DND-41 (cell line): ENCODE data around the gene GPATCH4.

ENCODE experiments used
- ATAC-seq: fragments of 200-7000 bp; cut with Tn5 transposase; 3 replicates; pipeline ENCODE4 v1.9.1; 2021; ENCODE audit warnings: low read depth; ENCODE audit not compliant: insufficient read depth
- DNase-seq: peaks from one replicate; pipeline ENCODE4 v3.0.0-alpha.2; 2020
- H2AFZ ChIP-seq: 2 replicates; pipeline ENCODE4 v1.6.0; 2012; ENCODE audit warnings: low read depth, low read length
- H3K27ac ChIP-seq: 2 replicates; pipeline ENCODE4 v1.5.1; 2012; ENCODE audit warnings: low read length, inconsistent platforms
- H3K27me3 ChIP-seq: fragments of 200-600 bp; sonication (generic); 2 replicates; pipeline ENCODE4 v1.6.0; 2012; ENCODE audit warnings: low read length, mild to moderate bottlenecking, inconsistent platforms; ENCODE audit not compliant: insufficient read depth, poor library complexity
- H3K36me3 ChIP-seq: 2 replicates; pipeline ENCODE4 v1.5.1; 2012; ENCODE audit warnings: low read length, inconsistent platforms; ENCODE audit not compliant: insufficient read depth
- H3K4me1 ChIP-seq: 2 replicates; pipeline ENCODE4 v1.5.1; 2012; ENCODE audit warnings: mild to moderate bottlenecking, low read length; ENCODE audit not compliant: insufficient read depth
- H3K4me2 ChIP-seq: 2 replicates; pipeline ENCODE4 v1.6.0; 2012; ENCODE audit warnings: mild to moderate bottlenecking, moderate library complexity, low read length, inconsistent platforms; ENCODE audit not compliant: insufficient read depth
- H3K4me3 ChIP-seq, 2 experiments: fragments of 200-600 bp in 1 of 2; shearing (Covaris generic) in 1 of 2; 2 replicates each; pipeline ENCODE4 v1.5.1; 2012 to 2016; ENCODE audit warnings: inconsistent platforms in 2 of 2, low read length in 2 of 2, mild to moderate bottlenecking in 2 of 2, low read depth in 1 of 2, moderate library complexity in 1 of 2
- H3K79me2 ChIP-seq: 2 replicates; pipeline ENCODE4 v1.6.0; 2012; ENCODE audit warnings: low read length, inconsistent platforms; ENCODE audit not compliant: insufficient read depth
- H3K9ac ChIP-seq: 2 replicates; pipeline ENCODE4 v1.6.0; 2012; ENCODE audit warnings: low read depth, mild to moderate bottlenecking, inconsistent platforms, low read length, moderate library complexity
- H3K9me3 ChIP-seq: 2 replicates; pipeline ENCODE4 v1.5.1; 2012; ENCODE audit warnings: low read length, moderate library complexity, mild to moderate bottlenecking, inconsistent platforms; ENCODE audit not compliant: insufficient read depth, severe bottlenecking
- H4K20me1 ChIP-seq: 2 replicates; pipeline ENCODE4 v1.6.0; 2012; ENCODE audit warnings: low read length; ENCODE audit not compliant: insufficient read depth
- EZH2 ChIP-seq: IDR thresholded peaks from 3 replicates; pipeline ENCODE4 v1.6.1; 2012; ENCODE audit warnings: borderline replicate concordance, low read depth, mild to moderate bottlenecking, moderate library complexity, low read length, inconsistent platforms; ENCODE audit not compliant: severe bottlenecking
- TF ChIP-seq, protein P1 (sequence below): IDR thresholded peaks from 2 replicates; pipeline ENCODE4 v1.5.1; 2012; ENCODE audit warnings: borderline replicate concordance, low read length, moderate library complexity, mild to moderate bottlenecking; ENCODE audit not compliant: poor library complexity, severe bottlenecking; ENCODE audit errors: extremely low read depth

GPATCH4 gene

DNA sequence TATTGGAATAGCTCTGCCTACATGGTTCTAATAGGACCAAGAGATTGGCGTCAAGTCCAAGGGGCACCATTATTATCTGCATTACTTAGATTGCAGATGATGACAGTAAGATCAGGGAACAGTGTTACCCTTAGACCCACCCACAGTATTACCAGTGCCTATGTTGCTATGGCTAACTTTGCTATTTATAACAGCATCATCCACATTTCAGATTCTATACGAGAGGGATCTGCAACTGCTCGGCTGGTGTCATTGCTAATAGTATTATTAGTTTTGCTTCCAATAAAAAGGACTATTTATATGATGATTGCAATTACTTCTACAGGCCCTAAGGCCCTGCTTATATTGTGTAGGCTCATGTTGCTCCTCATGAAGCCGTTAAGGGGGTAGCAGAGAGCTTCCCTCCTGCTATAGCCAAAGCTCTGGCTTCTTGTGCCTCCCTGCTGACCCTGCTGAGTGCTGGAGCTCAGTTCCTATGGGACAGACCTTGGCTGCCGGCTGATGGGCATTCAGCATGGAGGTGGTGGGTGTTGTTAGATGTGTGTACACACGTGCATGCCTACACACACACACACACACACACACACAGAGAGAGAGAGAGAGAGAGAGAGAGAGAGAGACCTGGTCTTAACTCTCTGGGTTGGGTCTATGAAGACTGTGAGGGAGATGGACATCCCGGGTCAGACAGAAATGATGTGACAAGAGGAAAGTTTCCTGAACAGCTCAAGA is 41.9 kb upstream of the GPATCH4 start:
- peaks cover 12% of the 10 kb centered on the region for H3K4me1 ChIP-seq
- no peaks in the 10 kb centered on the region; the same call in none of the 2 replicates for H4K20me1 ChIP-seq
- peaks cover 9% of the 10 kb centered on the region for H3K27me3 ChIP-seq
- H3K9ac ChIP-seq = no peak overlapping the region
- no peak overlapping the region for H3K27ac ChIP-seq
- no peaks in the 10 kb centered on the region for H3K36me3 ChIP-seq
- DNase-seq (no peak), ATAC-seq (peak; percentile 34)
- no peak overlapping the region for H3K4me2 ChIP-seq
- peak overlapping the region; percentile 18; the same call in 1 of the 2 replicates for H2AFZ ChIP-seq
- TF ChIP-seq EZH2 = no peak
- TF ChIP-seq, protein P1, sequence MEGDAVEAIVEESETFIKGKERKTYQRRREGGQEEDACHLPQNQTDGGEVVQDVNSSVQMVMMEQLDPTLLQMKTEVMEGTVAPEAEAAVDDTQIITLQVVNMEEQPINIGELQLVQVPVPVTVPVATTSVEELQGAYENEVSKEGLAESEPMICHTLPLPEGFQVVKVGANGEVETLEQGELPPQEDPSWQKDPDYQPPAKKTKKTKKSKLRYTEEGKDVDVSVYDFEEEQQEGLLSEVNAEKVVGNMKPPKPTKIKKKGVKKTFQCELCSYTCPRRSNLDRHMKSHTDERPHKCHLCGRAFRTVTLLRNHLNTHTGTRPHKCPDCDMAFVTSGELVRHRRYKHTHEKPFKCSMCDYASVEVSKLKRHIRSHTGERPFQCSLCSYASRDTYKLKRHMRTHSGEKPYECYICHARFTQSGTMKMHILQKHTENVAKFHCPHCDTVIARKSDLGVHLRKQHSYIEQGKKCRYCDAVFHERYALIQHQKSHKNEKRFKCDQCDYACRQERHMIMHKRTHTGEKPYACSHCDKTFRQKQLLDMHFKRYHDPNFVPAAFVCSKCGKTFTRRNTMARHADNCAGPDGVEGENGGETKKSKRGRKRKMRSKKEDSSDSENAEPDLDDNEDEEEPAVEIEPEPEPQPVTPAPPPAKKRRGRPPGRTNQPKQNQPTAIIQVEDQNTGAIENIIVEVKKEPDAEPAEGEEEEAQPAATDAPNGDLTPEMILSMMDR = no peak
- no peaks in the 10 kb centered on the region for H3K79me2 ChIP-seq
- H3K4me3 ChIP-seq = no peak overlapping the region
- no peaks in the 10 kb centered on the region for H3K9me3 ChIP-seq

DNA sequence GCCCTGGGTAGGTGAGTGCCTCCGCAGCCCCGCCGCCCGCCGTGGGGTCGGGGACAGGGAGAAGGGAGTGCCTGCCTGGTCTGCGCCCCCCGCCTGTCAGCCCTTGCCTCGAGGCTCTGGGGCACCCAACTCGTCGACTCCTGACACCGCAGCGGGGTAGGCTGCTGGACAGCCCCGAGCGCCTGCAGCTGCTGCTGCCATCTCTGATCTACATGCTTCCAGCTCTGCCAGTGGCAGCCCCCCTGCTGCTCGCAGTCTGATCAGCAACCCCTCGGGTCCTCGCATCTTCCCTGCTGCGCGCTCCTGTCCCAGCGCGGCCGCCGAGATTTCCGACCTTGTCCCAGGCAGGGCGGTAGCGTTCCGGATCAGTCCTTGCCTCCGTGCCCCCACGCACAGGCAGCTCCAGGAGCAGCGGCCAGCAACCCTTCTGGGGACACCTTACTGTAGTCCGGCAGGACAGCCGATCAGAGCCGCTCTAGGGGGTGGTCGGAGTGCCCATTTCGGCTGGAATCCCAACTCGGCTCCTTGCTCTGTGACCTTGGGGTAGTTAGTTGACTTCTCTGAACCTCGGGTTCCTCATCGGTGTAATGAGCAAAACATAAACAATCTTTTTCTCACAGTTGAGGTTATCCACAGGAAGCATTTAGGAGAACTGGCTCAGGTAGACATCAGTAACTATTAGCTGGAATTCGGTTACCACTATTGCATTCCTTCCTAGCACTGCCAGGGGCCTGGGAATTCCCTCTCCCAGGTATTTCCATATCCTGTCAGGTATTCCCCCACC is 41.2 kb upstream of the GPATCH4 start:
- H2AFZ ChIP-seq = no peak overlapping the region
- no peaks in the 10 kb centered on the region; the same call in none of the 2 replicates for H4K20me1 ChIP-seq
- no peak overlapping the region for H3K4me3 ChIP-seq
- no peaks in the 10 kb centered on the region for H3K9me3 ChIP-seq
- H3K4me2 ChIP-seq = no peak overlapping the region
- DNase-seq = no peak
- H3K9ac ChIP-seq = no peak overlapping the region
- peaks cover 14% of the 10 kb centered on the region for H3K27me3 ChIP-seq
- H3K79me2 ChIP-seq = no peaks in the 10 kb centered on the region
- no peak overlapping the region for H3K27ac ChIP-seq
- peaks cover 12% of the 10 kb centered on the region for H3K4me1 ChIP-seq
- TF ChIP-seq, protein P1 = no peak
- TF ChIP-seq EZH2 = no peak
- no peak for ATAC-seq
- H3K36me3 ChIP-seq = no peaks in the 10 kb centered on the region

DNA sequence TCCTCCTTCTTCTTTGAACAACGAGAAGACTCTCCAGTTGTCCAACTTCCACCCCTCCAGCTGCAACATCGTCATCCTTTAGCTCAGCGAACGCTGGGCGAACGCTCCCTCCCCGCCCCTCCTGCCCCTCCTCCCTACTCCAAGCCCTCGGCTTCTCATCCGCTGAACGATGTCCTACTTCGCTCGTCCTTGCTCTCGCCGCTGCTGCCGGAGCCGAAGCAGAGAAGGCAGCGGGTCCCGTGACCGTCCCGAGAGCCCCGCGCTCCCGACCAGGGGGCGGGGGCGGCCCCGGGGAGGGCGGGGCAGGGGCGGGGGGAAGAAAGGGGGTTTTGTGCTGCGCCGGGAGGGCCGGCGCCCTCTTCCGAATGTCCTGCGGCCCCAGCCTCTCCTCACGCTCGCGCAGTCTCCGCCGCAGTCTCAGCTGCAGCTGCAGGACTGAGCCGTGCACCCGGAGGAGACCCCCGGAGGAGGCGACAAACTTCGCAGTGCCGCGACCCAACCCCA is 40.5 kb upstream of the GPATCH4 start, which contains the start of gene BCAN:
Gene BCAN, plus strand, starts transcription at position 357 of the 504 bp plus-strand sequence. CDS start 3,938 bp downstream, outside the sequence.
- Histone ChIP-seq H3K4me1 (peaks cover 12% of the 10 kb centered on the region), H3K4me3 (no peak within 1 kb of the TSS), H4K20me1 (no peaks in the 10 kb centered on the region; the same call in 1 of the 2 replicates), H3K79me2 (no peaks in the 10 kb centered on the region), H3K36me3 (no peaks in the 10 kb centered on the region), H3K27me3 (peaks cover 14% of the 10 kb centered on the region), H3K9ac (no peak within 1 kb of the TSS), H3K9me3 (no peaks in the 10 kb centered on the region), H3K27ac (no peak within 1 kb of the TSS), H3K4me2 (no peak within 1 kb of the TSS), H2AFZ (no peak within 1 kb of the TSS)
- no peak for DNase-seq
- no peak for ATAC-seq
- TF ChIP-seq EZH2 = no peak
- TF ChIP-seq, protein P1 = no peak
